H9 (cell line): ENCODE results near the gene C13orf42. TPM values are rescaled to one million over a fixed set of nuclear protein-coding genes. Genes with fewer than 3 reads are reported as not detected.

ENCODE experiments used
- DNase-seq: peaks from one replicate; pipeline ENCODE4 v3.0.0-alpha.2; 2017
- H2AFZ ChIP-seq: one replicate; pipeline ENCODE4 v1.6.1; 2013; ENCODE audit warnings: mild to moderate bottlenecking, low read length, control low read depth, moderate library complexity
- H2AK5ac ChIP-seq: 2 replicates; pipeline ENCODE4 v1.6.1; 2013; ENCODE audit warnings: low read length, control low read depth, mixed read lengths; ENCODE audit not compliant: insufficient read length
- H2BK120ac ChIP-seq: one replicate; pipeline ENCODE4 v1.6.1; 2013; ENCODE audit warnings: low read depth, mild to moderate bottlenecking, low read length, control low read depth, inconsistent platforms; ENCODE audit not compliant: poor library complexity, severe bottlenecking
- H2BK12ac ChIP-seq: 2 replicates; pipeline ENCODE4 v1.6.1; 2013; ENCODE audit warnings: low read length, control low read depth, mixed read lengths, low read depth; ENCODE audit not compliant: insufficient read length
- H2BK15ac ChIP-seq: 2 replicates; pipeline ENCODE4 v1.6.1; 2013; ENCODE audit warnings: low read depth, low read length, control low read depth
- H2BK20ac ChIP-seq: one replicate; pipeline ENCODE4 v1.6.1; 2013; ENCODE audit warnings: low read depth, mild to moderate bottlenecking, low read length, control low read depth, inconsistent platforms; ENCODE audit not compliant: poor library complexity, severe bottlenecking
- H2BK5ac ChIP-seq: 2 replicates; pipeline ENCODE4 v1.6.1; 2013; ENCODE audit warnings: low read length, control low read depth, mixed read lengths; ENCODE audit not compliant: insufficient read length
- H3K14ac ChIP-seq: 2 replicates; pipeline ENCODE4 v1.6.1; 2013; ENCODE audit warnings: low read length, control low read depth; ENCODE audit not compliant: insufficient read depth
- H3K18ac ChIP-seq: 2 replicates; pipeline ENCODE4 v1.6.1; 2013; ENCODE audit warnings: low read depth, mild to moderate bottlenecking, mixed read lengths, low read length, control low read depth; ENCODE audit not compliant: insufficient read length
- H3K23ac ChIP-seq: 2 replicates; pipeline ENCODE4 v1.6.1; 2013; ENCODE audit warnings: low read length, control low read depth, mixed read lengths, low read depth; ENCODE audit not compliant: insufficient read length
- H3K23me2 ChIP-seq: 2 replicates; pipeline ENCODE4 v1.6.1; 2013; ENCODE audit warnings: low read depth, mild to moderate bottlenecking, mixed read lengths, low read length, control low read depth; ENCODE audit not compliant: insufficient read length, poor library complexity, severe bottlenecking
- H3K27ac ChIP-seq: 2 replicates; pipeline ENCODE4 v1.5.1; 2013; ENCODE audit warnings: low read length, control low read depth, mixed read lengths, low read depth; ENCODE audit not compliant: insufficient read length
- H3K27me3 ChIP-seq: 2 replicates; pipeline ENCODE4 v1.6.1; 2013; ENCODE audit warnings: low read length, control low read depth, inconsistent platforms; ENCODE audit not compliant: insufficient read depth
- H3K4ac ChIP-seq: 2 replicates; pipeline ENCODE4 v1.6.1; 2013; ENCODE audit warnings: low read depth, mild to moderate bottlenecking, control low read depth, inconsistent platforms, low read length, moderate library complexity
- H3K4me1 ChIP-seq: 2 replicates; pipeline ENCODE4 v1.6.1; 2013; ENCODE audit warnings: low read length, control low read depth, inconsistent platforms; ENCODE audit not compliant: insufficient read depth
- H3K4me2 ChIP-seq: 2 replicates; pipeline ENCODE4 v1.6.1; 2013; ENCODE audit warnings: low read length, control low read depth, mixed read lengths; ENCODE audit not compliant: insufficient read length, insufficient read depth
- H3K56ac ChIP-seq: 2 replicates; pipeline ENCODE4 v1.6.1; 2013; ENCODE audit warnings: low read depth, mild to moderate bottlenecking, mixed read lengths, low read length, control low read depth; ENCODE audit not compliant: insufficient read length
- H3K79me1 ChIP-seq: 2 replicates; pipeline ENCODE4 v1.6.1; 2013; ENCODE audit warnings: low read depth, mild to moderate bottlenecking, moderate library complexity, low read length, control low read depth, inconsistent platforms; ENCODE audit not compliant: insufficient read depth, poor library complexity, severe bottlenecking
- H3K79me2 ChIP-seq: 2 replicates; pipeline ENCODE4 v1.6.1; 2013; ENCODE audit warnings: low read length, control low read depth, inconsistent platforms; ENCODE audit not compliant: insufficient read depth
- H3K9ac ChIP-seq: 2 replicates; pipeline ENCODE4 v1.6.1; 2013; ENCODE audit warnings: low read length, control low read depth, mixed read lengths; ENCODE audit not compliant: insufficient read length; ENCODE audit errors: extremely low read depth
- H3K9me3 ChIP-seq: one replicate; pipeline ENCODE4 v1.6.1; 2013; ENCODE audit warnings: low read depth, low read length, inconsistent platforms; ENCODE audit not compliant: control insufficient read depth
- H3T11ph ChIP-seq: one replicate; pipeline ENCODE4 v1.6.1; 2013; ENCODE audit warnings: mild to moderate bottlenecking, low read length, control low read depth, inconsistent platforms
- H4K20me1 ChIP-seq: one replicate; pipeline ENCODE4 v1.6.1; 2013; ENCODE audit not compliant: control insufficient read depth, insufficient read length, insufficient read depth
- H4K5ac ChIP-seq: 2 replicates; pipeline ENCODE4 v1.6.1; 2013; ENCODE audit warnings: low read depth, mild to moderate bottlenecking, mixed read lengths, low read length, control low read depth; ENCODE audit not compliant: insufficient read length
- H4K8ac ChIP-seq: replicated peaks from 2 replicates; pipeline ENCODE4 v1.6.1; 2013; ENCODE audit warnings: low read length, control low read depth, mixed read lengths, low read depth; ENCODE audit not compliant: insufficient read length
- H4K91ac ChIP-seq: 2 replicates; pipeline ENCODE4 v1.6.1; 2013; ENCODE audit warnings: low read depth, mild to moderate bottlenecking, moderate library complexity, mixed read lengths, low read length, control low read depth; ENCODE audit not compliant: insufficient read length
- H3K27ac Mint-ChIP-seq, 3 experiments: 2 replicates in 2 of 3; 3 replicates in 1 of 3; pipeline ENCODE4 v1.8.0; 2020 to 2021; ENCODE audit warnings: mixed read lengths in 3 of 3, mild to moderate bottlenecking in 1 of 3, moderate library complexity in 1 of 3
- H3K27me3 Mint-ChIP-seq: 2 replicates; pipeline ENCODE4 v1.8.0; 2021; ENCODE audit warnings: low read depth, mild to moderate bottlenecking, moderate library complexity, mixed read lengths
- H3K36me3 Mint-ChIP-seq, 3 experiments: 2 replicates in 2 of 3; 3 replicates in 1 of 3; pipeline ENCODE4 v1.8.0; 2020 to 2021; ENCODE audit warnings: low read depth in 3 of 3, mixed read lengths in 3 of 3; ENCODE audit not compliant: insufficient read depth in 1 of 3
- H3K4me1 Mint-ChIP-seq, 2 experiments: 2 replicates each; pipeline ENCODE4 v1.8.0; 2020; ENCODE audit warnings: mixed read lengths in 2 of 2
- H3K4me3 Mint-ChIP-seq, 2 experiments: 2 replicates in 1 of 2; 3 replicates in 1 of 2; pipeline ENCODE4 v1.8.0; 2020 to 2021; ENCODE audit warnings: mild to moderate bottlenecking in 2 of 2, mixed read lengths in 2 of 2, moderate library complexity in 1 of 2
- H3K9me3 Mint-ChIP-seq, 2 experiments: 2 replicates in 1 of 2; 3 replicates in 1 of 2; pipeline ENCODE4 v1.8.0; 2020; ENCODE audit warnings: mild to moderate bottlenecking in 2 of 2, mixed read lengths in 2 of 2, moderate library complexity in 1 of 2
- CTCF ChIP-seq: fragments of 200-600 bp; sonication (generic); conservative IDR thresholded peaks from 3 replicates; pipeline ENCODE4 v1.8.0; 2021; ENCODE audit warnings: antibody characterized with exemption, mild to moderate bottlenecking
- WGBS: extraction: QIAGEN DNeasy Blood & Tissue Kit; methylation state at CpG from one replicate; pipeline ENCODE4 v1.1.7; 2013; ENCODE audit warnings: missing lambda C conversion rate, low lambda C conversion rate, mixed read lengths; ENCODE audit not compliant: insufficient read length; ENCODE audit errors: extremely low coverage; 5-methylcytosine and 5-hydroxymethylcytosine counted together
- total RNA-seq: library from RNA; stranded (reverse); gene quantifications from 2 replicates; pipeline ENCODE4 v1.2.1, GENCODE V29; 2021

The C13orf42 gene
- total RNA-seq, 1 experiment from 2014 or later, result 16.5 TPM

GRCh38 chr13:51064753-51065152, 46.3 kb downstream of the C13orf42 start:
- Histone ChIP-seq H2BK20ac (no peak overlapping the region), H2AFZ (no peak overlapping the region), H3K18ac (no peak overlapping the region), H4K91ac (no peak overlapping the region), H3K4me1 (no peaks in the 10 kb centered on the region), H3K9ac (no peak overlapping the region), H3K79me2 (no peaks in the 10 kb centered on the region), H2AK5ac (no peak overlapping the region), H4K20me1 (no peaks in the 10 kb centered on the region), H2BK12ac (no peak overlapping the region), H3K4ac (no peak overlapping the region), H3K23ac (no peak overlapping the region), H3K27ac (no peak overlapping the region), H3K27me3 (no peaks in the 10 kb centered on the region), H4K8ac (no peak overlapping the region), H3K14ac (no peak overlapping the region), H3K79me1 (no peaks in the 10 kb centered on the region), H2BK15ac (no peak overlapping the region), H3K9me3 (no peaks in the 10 kb centered on the region), H3K4me2 (no peak overlapping the region), H2BK5ac (no peak overlapping the region), H3T11ph (no peak overlapping the region), H3K56ac (no peak overlapping the region), H4K5ac (no peak overlapping the region), H2BK120ac (no peak overlapping the region), H3K23me2 (no peaks in the 10 kb centered on the region)
- WGBS, result no CpG with 5 or more reads among the region's 4 CpGs
- Mint-ChIP-seq H3K4me1 (peaks cover 9 to 12% of the 10 kb centered on the region in 2 experiments), H3K9me3 (no peaks in the 10 kb centered on the region), H3K27ac (no peak overlapping the region), H3K36me3 (no peaks in the 10 kb centered on the region), H3K4me3 (no peak overlapping the region), H3K27me3 (peaks cover 6% of the 10 kb centered on the region; the same call in 1 of the 2 replicates)
- DNase-seq, result no peak
- no peak for TF ChIP-seq CTCF
